Glutamatergic neuron (in vitro differentiated cells): ENCODE data around the gene HES3. TPM values are rescaled to one million over a fixed set of nuclear protein-coding genes. Genes with fewer than 3 reads are reported as not detected.

Experiments used
- DNase-seq: peaks from one replicate; pipeline ENCODE4 v3.0.0; 2022
- H3K27ac Mint-ChIP-seq: one replicate; pipeline ENCODE4 v1.8.0; 2020; ENCODE audit warnings: mild to moderate bottlenecking, mixed read lengths, inconsistent platforms; ENCODE audit not compliant: unreplicated experiment
- H3K27me3 Mint-ChIP-seq: one replicate; pipeline ENCODE4 v1.8.0; 2020; ENCODE audit warnings: mild to moderate bottlenecking, moderate library complexity, mixed read lengths, inconsistent platforms; ENCODE audit not compliant: unreplicated experiment
- H3K36me3 Mint-ChIP-seq: one replicate; pipeline ENCODE4 v1.8.0; 2020; ENCODE audit warnings: mild to moderate bottlenecking, mixed read lengths, inconsistent platforms; ENCODE audit not compliant: unreplicated experiment
- H3K4me1 Mint-ChIP-seq: one replicate; pipeline ENCODE4 v1.8.0; 2020; ENCODE audit warnings: mild to moderate bottlenecking, low read depth, mixed read lengths, inconsistent platforms; ENCODE audit not compliant: unreplicated experiment
- H3K4me3 Mint-ChIP-seq: one replicate; pipeline ENCODE4 v1.8.0; 2020; ENCODE audit warnings: mild to moderate bottlenecking, mixed read lengths, inconsistent platforms; ENCODE audit not compliant: unreplicated experiment
- H3K9me3 Mint-ChIP-seq: one replicate; pipeline ENCODE4 v1.8.0; 2020; ENCODE audit warnings: mild to moderate bottlenecking, moderate library complexity, mixed read lengths, inconsistent platforms; ENCODE audit not compliant: unreplicated experiment
- total RNA-seq: library from RNA; stranded (reverse); fragmentation: NEBNext Ultra II Directional; extraction: Animal tissue kit (Norgen Biotek cat#: 25700); gene quantifications from one replicate; pipeline ENCODE4 v1.2.1, GENCODE V29; 2021; ENCODE audit not compliant: unreplicated experiment
- TF ChIP-seq, protein P1 (sequence below): fragments of 200-600 bp; sonication (generic); IDR thresholded peaks from one replicate; pipeline ENCODE4 v1.5.0; 2021; ENCODE audit not compliant: partially characterized antibody, unreplicated experiment

Gene HES3
- total RNA-seq, 1 donor from 2014 or later = 0.66 TPM

DNA sequence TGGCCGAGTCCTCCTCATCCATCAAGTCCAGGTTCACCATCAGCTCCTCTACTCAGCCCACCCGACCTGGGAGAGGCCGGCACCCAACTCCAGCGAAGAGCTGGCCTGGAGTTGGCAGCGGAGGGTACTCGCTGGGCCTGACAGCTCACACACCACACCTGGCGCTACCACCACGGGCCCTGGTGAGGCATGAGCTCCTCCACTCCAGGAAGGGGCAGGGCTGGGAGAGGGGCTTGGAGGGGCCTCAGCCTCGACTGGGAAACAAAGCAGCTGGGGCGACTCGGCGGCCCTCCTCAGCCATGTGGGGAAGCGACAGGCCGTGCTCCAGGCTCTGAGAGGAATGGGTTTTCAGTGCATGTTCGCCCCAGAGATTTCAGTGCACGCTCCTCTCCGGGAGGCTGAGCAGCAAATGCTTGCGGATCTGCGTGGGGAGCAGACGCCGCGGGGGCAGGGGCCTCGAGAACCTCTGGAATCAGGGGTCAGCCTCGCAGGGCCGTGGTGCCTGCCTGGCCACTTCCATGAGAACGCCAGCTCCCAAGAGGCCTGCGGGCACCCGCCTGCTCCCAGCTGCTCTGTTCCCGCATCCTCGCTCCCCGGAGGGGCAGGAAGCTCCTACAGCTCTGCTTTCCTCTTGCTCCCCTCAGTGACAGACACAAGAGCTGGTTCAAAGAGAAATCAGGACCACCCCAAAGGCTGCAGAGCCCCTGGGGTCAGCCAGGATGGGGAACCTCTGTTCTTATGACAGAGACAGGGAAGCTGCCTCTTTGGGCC is 35.8 kb downstream of the HES3 start:
- TF ChIP-seq, protein P1, sequence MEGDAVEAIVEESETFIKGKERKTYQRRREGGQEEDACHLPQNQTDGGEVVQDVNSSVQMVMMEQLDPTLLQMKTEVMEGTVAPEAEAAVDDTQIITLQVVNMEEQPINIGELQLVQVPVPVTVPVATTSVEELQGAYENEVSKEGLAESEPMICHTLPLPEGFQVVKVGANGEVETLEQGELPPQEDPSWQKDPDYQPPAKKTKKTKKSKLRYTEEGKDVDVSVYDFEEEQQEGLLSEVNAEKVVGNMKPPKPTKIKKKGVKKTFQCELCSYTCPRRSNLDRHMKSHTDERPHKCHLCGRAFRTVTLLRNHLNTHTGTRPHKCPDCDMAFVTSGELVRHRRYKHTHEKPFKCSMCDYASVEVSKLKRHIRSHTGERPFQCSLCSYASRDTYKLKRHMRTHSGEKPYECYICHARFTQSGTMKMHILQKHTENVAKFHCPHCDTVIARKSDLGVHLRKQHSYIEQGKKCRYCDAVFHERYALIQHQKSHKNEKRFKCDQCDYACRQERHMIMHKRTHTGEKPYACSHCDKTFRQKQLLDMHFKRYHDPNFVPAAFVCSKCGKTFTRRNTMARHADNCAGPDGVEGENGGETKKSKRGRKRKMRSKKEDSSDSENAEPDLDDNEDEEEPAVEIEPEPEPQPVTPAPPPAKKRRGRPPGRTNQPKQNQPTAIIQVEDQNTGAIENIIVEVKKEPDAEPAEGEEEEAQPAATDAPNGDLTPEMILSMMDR = no peak
- H3K27me3 Mint-ChIP-seq = peaks cover 20% of the 10 kb centered on the region
- no peak overlapping the region for H3K4me3 Mint-ChIP-seq
- no peaks in the 10 kb centered on the region for H3K36me3 Mint-ChIP-seq
- H3K9me3 Mint-ChIP-seq = peaks cover 22% of the 10 kb centered on the region
- no peak for DNase-seq
- H3K27ac Mint-ChIP-seq = no peak overlapping the region
- H3K4me1 Mint-ChIP-seq = peaks cover 31% of the 10 kb centered on the region

DNA sequence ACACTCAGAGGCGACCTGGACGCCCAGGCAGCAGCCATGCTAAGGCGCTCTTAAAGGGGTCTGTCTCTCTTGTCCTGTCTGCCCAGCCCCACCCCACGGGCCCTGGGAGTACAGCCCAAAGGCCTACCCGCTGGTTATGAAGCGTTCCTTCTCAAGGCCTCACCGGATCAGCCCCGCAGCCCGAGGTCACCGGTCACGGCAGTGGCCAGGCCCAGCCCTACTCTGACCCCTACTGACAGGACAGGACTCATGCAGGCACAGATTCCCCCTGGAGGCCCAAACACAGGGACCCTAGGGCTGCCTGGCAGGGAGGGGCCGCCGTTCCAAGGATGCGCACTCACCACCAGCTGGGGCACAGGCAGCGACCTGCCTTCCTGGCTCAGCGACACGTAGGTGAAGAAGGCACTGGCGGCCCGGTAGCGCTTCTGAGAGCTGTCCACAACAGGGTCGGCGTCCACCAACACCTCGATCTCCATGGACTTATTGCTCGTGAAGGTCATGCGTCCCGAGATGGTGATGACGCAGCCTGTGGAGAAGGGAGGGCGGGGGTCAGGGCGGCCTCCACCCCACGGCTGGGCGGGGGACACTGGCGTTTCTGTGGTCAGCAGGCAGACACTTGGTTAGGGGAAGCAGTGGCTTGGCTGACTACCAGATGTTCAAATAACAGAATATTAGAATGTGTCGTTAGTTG is 36.9 kb downstream of the HES3 start:
- no peak overlapping the region for H3K27ac Mint-ChIP-seq
- H3K27me3 Mint-ChIP-seq = peaks cover 20% of the 10 kb centered on the region
- DNase-seq = peak; percentile 76
- peaks cover 21% of the 10 kb centered on the region for H3K9me3 Mint-ChIP-seq
- no peaks in the 10 kb centered on the region for H3K36me3 Mint-ChIP-seq
- no peak overlapping the region for H3K4me3 Mint-ChIP-seq
- TF ChIP-seq, protein P1 = peak; percentile 63
- peaks cover 31% of the 10 kb centered on the region for H3K4me1 Mint-ChIP-seq

DNA sequence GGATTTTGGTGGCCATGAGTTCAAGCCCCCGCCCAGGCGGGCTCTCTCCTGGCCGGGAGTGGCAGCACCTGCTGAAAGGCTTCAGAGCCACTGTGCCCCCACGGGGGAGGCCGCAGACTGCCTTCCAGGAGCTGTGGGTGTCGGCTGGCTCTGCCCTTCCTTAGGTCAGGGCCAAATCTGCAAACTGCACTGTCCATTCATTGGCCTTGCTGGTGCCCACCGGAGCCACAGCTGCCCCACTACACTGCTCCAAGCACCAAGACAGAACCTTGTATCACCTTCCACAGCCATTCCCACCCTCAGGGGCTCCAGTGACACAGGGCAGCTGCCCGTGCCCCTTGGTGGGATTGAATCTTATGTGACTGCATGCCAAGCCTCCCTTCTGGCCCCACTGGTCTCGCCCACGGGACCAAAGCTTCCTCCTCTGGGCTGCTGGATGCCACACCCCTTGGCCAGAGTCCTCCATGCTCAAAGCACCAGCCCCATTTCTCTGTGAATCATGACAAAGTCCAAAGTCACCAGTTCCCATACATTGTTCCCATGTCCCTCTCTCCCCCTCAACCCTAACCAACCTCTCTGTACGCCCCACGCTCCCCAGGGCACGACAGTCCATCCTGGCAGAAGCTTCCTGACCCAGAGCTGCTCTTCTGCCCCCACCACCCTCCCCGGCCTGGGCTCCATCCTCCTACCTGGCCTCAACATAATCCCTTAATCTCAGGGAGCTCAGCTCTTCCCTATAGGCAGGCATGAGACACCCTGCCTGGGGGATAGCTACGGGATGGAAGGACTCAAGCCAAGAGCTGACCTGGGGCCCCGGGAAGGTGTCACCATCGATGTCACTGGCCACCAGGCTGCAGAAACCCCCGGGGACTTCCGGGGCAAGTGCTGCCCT is 37.8 kb downstream of the HES3 start:
- Mint-ChIP-seq H3K4me1 (peaks cover 23% of the 10 kb centered on the region), H3K27me3 (peaks cover 13% of the 10 kb centered on the region), H3K9me3 (peaks cover 14% of the 10 kb centered on the region), H3K36me3 (no peaks in the 10 kb centered on the region), H3K27ac (no peak overlapping the region), H3K4me3 (no peak overlapping the region)
- DNase-seq = no peak
- TF ChIP-seq, protein P1 = no peak

DNA sequence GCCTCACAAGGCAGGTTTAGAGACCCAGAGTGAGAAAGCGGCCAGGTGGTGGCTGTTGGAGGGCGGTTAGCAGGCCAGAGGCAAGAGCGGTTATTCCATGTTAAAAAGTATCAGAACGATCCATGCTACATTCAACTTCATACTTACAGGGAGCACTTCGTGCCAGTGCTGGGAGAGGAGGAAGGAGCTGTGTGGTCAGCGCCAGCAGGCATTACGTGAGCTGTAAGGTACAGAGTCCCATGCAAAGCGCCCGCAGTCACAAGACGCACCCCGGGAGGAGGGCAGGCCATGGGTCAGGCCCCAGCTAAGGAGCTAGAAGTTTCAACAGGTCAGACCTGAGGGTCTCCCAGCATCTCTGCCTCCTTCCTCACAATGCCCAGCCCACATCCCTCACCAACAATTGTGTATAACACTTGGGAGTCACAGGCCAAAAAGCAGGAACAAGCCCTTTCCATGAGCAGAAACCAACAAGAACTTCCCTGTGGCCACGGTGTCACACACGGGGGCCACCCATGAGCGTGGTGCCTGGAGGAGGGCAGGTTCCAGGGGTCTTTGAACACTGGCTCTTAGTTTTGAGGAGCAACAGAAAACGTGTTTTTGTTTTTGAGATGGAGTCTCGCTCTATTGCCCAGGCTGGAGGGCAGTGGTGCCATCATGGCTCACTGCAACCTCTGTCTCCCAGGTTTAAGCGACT is 38.7 kb downstream of the HES3 start:
- H3K9me3 Mint-ChIP-seq = peaks cover 9% of the 10 kb centered on the region
- H3K36me3 Mint-ChIP-seq = no peaks in the 10 kb centered on the region
- TF ChIP-seq, protein P1 = no peak
- H3K27ac Mint-ChIP-seq = peak overlapping the region; percentile 43
- peaks cover 8% of the 10 kb centered on the region for H3K27me3 Mint-ChIP-seq
- peaks cover 16% of the 10 kb centered on the region for H3K4me1 Mint-ChIP-seq
- H3K4me3 Mint-ChIP-seq = no peak overlapping the region
- no peak for DNase-seq
